PFSK-1 (cell line): ENCODE measurements around the gene ZFAND6.

Source experiments
- POLR2AphosphoS5 ChIP-seq: IDR thresholded peaks from 2 replicates; pipeline ENCODE4 v1.6.1; 2012; ENCODE audit warnings: low read depth, mild to moderate bottlenecking, control low read depth, low read length, moderate library complexity
- REST ChIP-seq, 2 experiments: IDR thresholded peaks; 2 replicates each; pipeline versions ENCODE4 v1.6.1 to v1.8.0; 2011 to 2012; ENCODE audit warnings: low read depth in 2 of 2, low read length in 2 of 2, control low read depth in 1 of 2, inconsistent platforms in 1 of 2, mild to moderate bottlenecking in 1 of 2, moderate library complexity in 1 of 2; ENCODE audit not compliant: insufficient read depth in 1 of 2

- TF ChIP-seq POLR2AphosphoS5 = no peak
- peak in 1 of 2 experiments; percentile 50; a peak in 2 of 4 replicates for TF ChIP-seq REST (IDR thresholded peaks at IDR 0.05; ENCODE audit: insufficient read depth in 1 of 2, low read depth in 2 of 2, low read length in 2 of 2)
Measured at GRCh38 chr15:80160570-80161156, 101.2 kb downstream of the ZFAND6 start.
